Coronary artery (tissue), 2 donors: ENCODE results near the gene WDR82.

Experiments used
- DNase-seq: peaks from one replicate; pipeline ENCODE4 v3.0.0-alpha.2; 2017; ENCODE audit warnings: low spot score
- H3K27ac ChIP-seq, 2 donors: fragments of 200-600 bp; sonication (generic); one replicate each; pipeline ENCODE4 v1.5.1; 2016 to 2019
- H3K4me3 ChIP-seq: fragments of 200-600 bp; sonication (generic); 2 replicates; pipeline ENCODE4 v1.5.1; 2016; ENCODE audit warnings: mild to moderate bottlenecking, moderate library complexity
- CTCF ChIP-seq: fragments of 200-600 bp; sonication (generic); IDR thresholded peaks from one replicate; pipeline ENCODE4 v1.5.1; 2019; ENCODE audit warnings: antibody characterized with exemption

WDR82 gene, protein sequence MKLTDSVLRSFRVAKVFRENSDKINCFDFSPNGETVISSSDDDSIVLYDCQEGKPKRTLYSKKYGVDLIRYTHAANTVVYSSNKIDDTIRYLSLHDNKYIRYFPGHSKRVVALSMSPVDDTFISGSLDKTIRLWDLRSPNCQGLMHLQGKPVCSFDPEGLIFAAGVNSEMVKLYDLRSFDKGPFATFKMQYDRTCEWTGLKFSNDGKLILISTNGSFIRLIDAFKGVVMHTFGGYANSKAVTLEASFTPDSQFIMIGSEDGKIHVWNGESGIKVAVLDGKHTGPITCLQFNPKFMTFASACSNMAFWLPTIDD

DNA sequence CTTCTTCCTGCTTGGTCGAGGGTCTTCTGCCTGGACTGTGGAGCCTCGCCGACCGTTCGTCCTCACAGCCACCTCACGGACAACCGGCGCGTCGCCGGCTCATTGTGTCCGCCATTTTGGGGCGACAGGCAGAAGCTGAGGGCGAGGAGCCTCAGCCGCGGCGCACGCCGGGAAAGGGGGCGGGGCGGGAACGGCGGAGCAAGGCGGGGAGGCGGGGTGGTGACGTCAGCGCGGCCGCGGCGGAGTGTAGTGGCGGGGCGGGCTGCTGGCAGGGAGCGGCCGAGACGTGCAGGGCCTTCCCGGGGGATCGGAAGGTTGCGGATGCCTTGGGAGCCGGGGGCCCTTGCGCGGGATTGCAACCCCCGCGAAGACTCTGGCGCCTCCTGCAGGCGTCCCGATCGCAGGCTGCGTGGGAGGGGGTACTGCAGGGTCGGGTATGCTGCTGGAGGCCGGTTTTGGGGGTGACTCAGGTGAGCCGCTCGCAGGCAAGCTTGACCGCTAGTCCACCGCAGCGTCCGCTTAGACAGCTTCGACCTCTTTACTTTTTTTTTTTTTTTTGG lies at the start of gene WDR82:
Gene WDR82, minus strand, starts transcription at position 140 of the 560 bp plus-strand sequence. CDS start 288 bp downstream, outside the sequence.
- peak within 1 kb of the TSS; percentile 93 for H3K4me3 ChIP-seq
- H3K27ac ChIP-seq = peak within 1 kb of the TSS; percentile 92 to 100
- TF ChIP-seq CTCF = no peak
- DNase-seq = peak; percentile 96

DNA sequence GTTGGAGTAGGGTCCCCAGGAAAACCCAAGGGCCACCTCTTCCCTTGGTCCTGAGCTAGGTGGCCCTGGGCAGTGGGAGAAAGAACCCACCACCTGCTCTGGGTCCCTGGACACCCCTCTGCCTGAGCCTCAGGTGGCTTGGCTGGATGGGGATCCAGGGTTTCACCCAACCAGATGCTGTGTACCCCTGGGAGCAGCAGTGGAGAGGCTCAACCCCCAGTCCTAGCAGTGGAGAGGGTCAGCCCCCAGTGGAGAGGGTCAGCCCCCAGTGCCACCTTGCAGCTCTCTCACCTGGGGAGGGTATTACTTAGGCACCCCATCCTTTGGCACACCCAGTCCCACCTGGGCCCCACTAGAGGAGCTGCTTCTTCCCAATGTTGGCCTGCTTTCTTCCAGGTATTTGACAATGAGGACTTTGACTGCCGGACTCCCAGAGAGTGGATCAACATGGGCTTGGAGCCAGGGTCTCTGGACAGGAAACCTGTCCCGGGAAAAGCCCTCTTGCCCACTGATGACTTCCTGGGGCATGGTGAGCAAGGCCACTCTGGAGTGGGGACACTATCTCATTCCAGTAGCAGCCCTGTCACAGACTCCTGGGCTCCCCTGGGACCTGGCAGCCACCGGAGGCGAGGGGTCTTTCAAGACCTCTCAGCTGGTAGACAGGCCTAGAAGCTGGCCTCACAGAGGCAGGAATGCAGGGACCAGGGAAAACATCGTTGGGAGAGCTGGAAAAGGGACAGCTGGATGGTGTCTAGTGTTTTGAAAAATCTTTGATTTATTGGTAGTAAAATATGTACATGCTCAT lies 49.2 kb upstream of the WDR82 start:
- DNase-seq = no peak
- no peak for TF ChIP-seq CTCF
- Histone ChIP-seq H3K27ac (no peak overlapping the region), H3K4me3 (no peak overlapping the region)

DNA sequence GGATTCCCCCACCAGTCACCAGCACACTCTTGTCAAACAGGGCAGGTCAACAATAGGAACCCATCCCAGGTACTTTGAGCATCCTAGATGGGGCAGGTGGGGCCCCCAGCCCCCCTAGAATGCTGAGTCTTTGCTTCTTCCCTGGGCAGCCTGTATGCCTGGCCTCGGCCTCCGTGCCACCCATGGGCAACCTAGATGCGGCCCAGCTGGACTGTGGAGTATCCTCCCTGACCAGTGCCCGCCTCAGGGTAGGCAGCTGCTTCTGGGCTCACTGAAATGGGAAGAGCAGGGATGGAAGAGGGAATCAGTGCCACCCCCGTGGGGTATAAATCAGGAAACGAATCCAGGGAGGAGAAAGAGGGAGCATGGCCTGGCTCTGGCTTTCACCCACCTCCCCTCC lies 48.5 kb upstream of the WDR82 start:
- Histone ChIP-seq H3K27ac (no peak overlapping the region), H3K4me3 (no peak overlapping the region)
- no peak for DNase-seq
- TF ChIP-seq CTCF = no peak

- no peak overlapping the region for H3K27ac ChIP-seq
- TF ChIP-seq CTCF = no peak
- no peak overlapping the region for H3K4me3 ChIP-seq
- DNase-seq = no peak
Measured at GRCh38 chr3:52325686-52326085, 47.2 kb upstream of the WDR82 start.

DNA sequence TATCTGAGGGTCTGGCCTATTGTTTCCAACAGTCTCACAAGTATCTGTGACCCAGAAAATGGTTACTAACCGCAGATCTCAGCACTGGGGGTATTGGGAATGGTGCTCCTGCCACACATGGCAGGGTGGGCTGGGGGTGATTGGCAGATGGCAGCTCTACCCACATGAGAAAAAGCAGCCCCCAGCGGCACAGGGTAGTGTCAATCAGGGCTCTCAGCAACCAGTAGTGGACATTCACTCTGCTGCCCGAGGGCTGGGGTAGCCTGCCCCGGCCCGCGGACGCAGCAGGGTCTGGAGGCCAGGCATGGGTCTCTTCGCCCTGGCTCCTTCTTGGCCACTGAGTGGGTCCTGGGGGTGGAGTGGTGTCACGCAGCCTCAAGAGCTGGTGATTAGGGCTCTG lies 46.2 kb upstream of the WDR82 start:
- TF ChIP-seq CTCF = no peak
- no peak for DNase-seq
- H3K27ac ChIP-seq = no peak overlapping the region
- H3K4me3 ChIP-seq = no peak overlapping the region

DNA sequence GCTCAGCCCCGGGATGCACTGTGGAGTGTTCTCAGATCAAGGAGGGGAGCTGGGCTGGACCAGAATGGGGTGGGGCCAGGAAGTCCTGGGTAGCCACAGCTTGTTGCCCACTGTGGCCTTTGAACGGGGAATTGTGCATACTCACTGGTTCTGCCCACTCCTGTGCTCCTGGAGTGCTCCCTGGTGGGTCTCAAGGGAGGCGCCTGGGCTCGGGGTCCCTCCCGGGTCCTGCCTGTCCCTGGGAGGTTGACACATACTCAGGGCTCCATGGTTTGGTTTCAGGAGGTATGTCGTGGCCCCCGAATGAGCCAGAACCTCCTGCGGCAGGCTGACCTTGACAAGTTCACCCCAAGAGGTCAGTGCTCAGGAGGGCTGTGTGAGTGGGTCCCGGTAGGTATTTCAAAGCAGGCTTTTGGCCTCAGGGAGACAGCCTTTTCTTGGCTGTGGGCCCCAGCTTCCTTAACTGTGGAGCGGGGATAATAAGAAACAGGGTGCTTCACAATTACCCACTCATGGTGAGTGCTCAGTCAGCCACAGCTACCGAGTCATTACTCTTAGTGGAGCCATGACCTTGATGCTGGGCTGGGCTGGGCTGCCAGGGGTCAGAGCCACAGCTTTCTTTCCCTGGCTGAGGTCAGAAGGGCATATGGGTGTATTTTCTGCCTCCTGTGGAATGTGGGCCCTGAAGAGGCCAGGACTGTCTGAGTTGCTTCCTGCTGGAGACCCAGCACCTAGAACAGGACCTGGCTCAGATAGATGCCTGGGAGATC lies 45.3 kb upstream of the WDR82 start:
- DNase-seq = no peak
- no peak overlapping the region for H3K27ac ChIP-seq
- no peak for TF ChIP-seq CTCF

More for the DNA sequence above, 45.3 kb upstream of the WDR82 start:
- H3K4me3 ChIP-seq = no peak overlapping the region
